Stimulated activated CD4-positive, alpha-beta T cell treated with anti-CD3 and anti-CD28 coated beads, Interleukin-2, amount 100 ng/mL, for 4 hours (primary cell): Measurements from ENCODE around the gene RBM14.
A peak's percentile ranks its signal among the peaks of the same experiment; 100 is the strongest.
"Not testable (repeated sequence)": the region's sequence is repeated elsewhere in the genome, so short reads cannot be mapped to it uniquely, and the experiment has no call there.

Experiments used
- DNase-seq: peaks from one replicate; pipeline ENCODE4 v3.0.0-alpha.2; 2020; ENCODE audit warnings: low read depth

The RBM14 gene

GRCh38 chr11:66637557-66638176 lies 21.2 kb downstream of the RBM14 start:
- DNase-seq: no peak

GRCh38 chr11:66638177-66639065 lies 22.0 kb downstream of the RBM14 start, which contains the start of gene RBM4:
RBM4 (plus strand) TSS chr11:66638703; CDS start chr11:66639712, 1,009 bp downstream.
- peak; percentile 96 for DNase-seq

GRCh38 chr11:66639066-66639813 lies 22.8 kb downstream of the RBM14 start:
- no peak for DNase-seq

GRCh38 chr11:66639814-66640340 lies 23.4 kb downstream of the RBM14 start:
- not testable (repeated sequence) for DNase-seq

GRCh38 chr11:66641834-66642233 lies 25.4 kb downstream of the RBM14 start:
- no peak for DNase-seq

- DNase-seq: no peak
Measured at GRCh38 chr11:66643745-66644437, 27.5 kb downstream of the RBM14 start.

GRCh38 chr11:66646828-66647227 lies 30.4 kb downstream of the RBM14 start:
- DNase-seq: no peak

- DNase-seq: no peak
Measured at GRCh38 chr11:66649903-66650302, 33.5 kb downstream of the RBM14 start.

GRCh38 chr11:66651016-66651415 lies 34.6 kb downstream of the RBM14 start:
- no peak for DNase-seq

GRCh38 chr11:66652651-66653050 lies 36.2 kb downstream of the RBM14 start:
- no peak for DNase-seq

- no peak for DNase-seq
Measured at GRCh38 chr11:66653123-66653522, 36.7 kb downstream of the RBM14 start.

GRCh38 chr11:66659763-66660162 lies 43.3 kb downstream of the RBM14 start:
- DNase-seq: no peak

- no peak for DNase-seq
Measured at GRCh38 chr11:66663741-66664296, 47.4 kb downstream of the RBM14 start.

- DNase-seq: no peak
Measured at GRCh38 chr11:66665369-66665768, 48.9 kb downstream of the RBM14 start.

- DNase-seq: no peak
Measured at GRCh38 chr11:66670816-66671215, 54.4 kb downstream of the RBM14 start.

- DNase-seq: no peak
Measured at GRCh38 chr11:66674964-66675602, 58.7 kb downstream of the RBM14 start.

- DNase-seq: no peak
Measured at GRCh38 chr11:66676282-66676919, 60.0 kb downstream of the RBM14 start.
